Measurements from ENCODE around the gene SEMA4G.

The SEMA4G gene

GRCh38 chr10:101008823-101009423 is 39.6 kb downstream of the SEMA4G start:
- DNase-seq, result no peak

- no peak for DNase-seq
Measured at GRCh38 chr10:101010329-101010728, 41.0 kb downstream of the SEMA4G start.

- peak; percentile 40 for DNase-seq
Measured at GRCh38 chr10:101011517-101012423, 42.5 kb downstream of the SEMA4G start.

GRCh38 chr10:101012525-101013364 is 43.4 kb downstream of the SEMA4G start:
- peak; percentile 96 for DNase-seq

GRCh38 chr10:101013365-101013825 is 44.1 kb downstream of the SEMA4G start:
- no peak for DNase-seq

- peak; percentile 71 for DNase-seq
Measured at GRCh38 chr10:101014230-101014884, 45.1 kb downstream of the SEMA4G start.

- peak; percentile 85 for DNase-seq
Measured at GRCh38 chr10:101014966-101015581, 45.8 kb downstream of the SEMA4G start.

- no peak for DNase-seq
Measured at GRCh38 chr10:101015582-101015973, 46.3 kb downstream of the SEMA4G start.

GRCh38 chr10:101016814-101017213 is 47.5 kb downstream of the SEMA4G start:
- DNase-seq, result no peak

GRCh38 chr10:101018118-101018599 is 48.9 kb downstream of the SEMA4G start:
- DNase-seq, result no peak

- DNase-seq, result peak; percentile 81
Measured at GRCh38 chr10:101018600-101019439, 49.5 kb downstream of the SEMA4G start.
